SK-N-SH treated with all-trans-retinoic acid at 6 μM for 48 hours (cell line): ENCODE data around the gene KDM4B.

Source experiments
- ATAC-seq: fragments of 200-7000 bp; cut with Tn5 transposase; 3 replicates; pipeline ENCODE4 v1.9.1; 2020; ENCODE audit warnings: mild to moderate bottlenecking, moderate library complexity
- ARNTL ChIP-seq: fragments of 450-650 bp; formaldehyde crosslinking; IDR thresholded peaks from 2 replicates; pipeline ENCODE4 v1.5.0; 2020; ENCODE audit warnings: low read depth, mild to moderate bottlenecking, moderate library complexity, borderline replicate concordance
- CSDC2 ChIP-seq: fragments of 250-450 bp; sonication (Bioruptor Pico); IDR thresholded peaks from 2 replicates; pipeline ENCODE4 v1.5.0; 2020; ENCODE audit warnings: mild to moderate bottlenecking, moderate library complexity
- CSRNP3 ChIP-seq: fragments of 250-450 bp; sonication (Bioruptor Pico); IDR thresholded peaks from 2 replicates; pipeline ENCODE4 v1.5.1; 2021; ENCODE audit warnings: mild to moderate bottlenecking, moderate library complexity
- ESRRG ChIP-seq: fragments of 250-450 bp; sonication (Bioruptor Pico); IDR thresholded peaks from 2 replicates; pipeline ENCODE4 v1.6.1; 2021; ENCODE audit warnings: mild to moderate bottlenecking
- ISL1 ChIP-seq: fragments of 250-450 bp; sonication (Bioruptor Pico); IDR thresholded peaks from 2 replicates; pipeline ENCODE4 v2.1.2; 2022; ENCODE audit warnings: mild to moderate bottlenecking, moderate library complexity
- OSR1 ChIP-seq: fragments of 250-450 bp; sonication (Bioruptor Pico); IDR thresholded peaks from 2 replicates; pipeline ENCODE4 v1.8.0; 2022; ENCODE audit warnings: moderate library complexity, mild to moderate bottlenecking, inconsistent platforms
- PATZ1 ChIP-seq: fragments of 250-450 bp; sonication (Bioruptor Pico); IDR thresholded peaks from 2 replicates; pipeline ENCODE4 v1.8.0; 2020; ENCODE audit warnings: mild to moderate bottlenecking, moderate library complexity, borderline replicate concordance
- POU6F1 ChIP-seq: fragments of 250-450 bp; sonication (Bioruptor Pico); IDR thresholded peaks from 2 replicates; pipeline ENCODE4 v1.8.0; 2021; ENCODE audit warnings: low read depth, mild to moderate bottlenecking, moderate library complexity, borderline replicate concordance
- RARB ChIP-seq: fragments of 250-450 bp; sonication (Bioruptor Pico); IDR thresholded peaks from 2 replicates; pipeline ENCODE4 v1.8.0; 2021; ENCODE audit warnings: mild to moderate bottlenecking, moderate library complexity
- SNAI2 ChIP-seq: fragments of 250-450 bp; sonication (Bioruptor Pico); IDR thresholded peaks from 2 replicates; pipeline ENCODE4 v1.5.0; 2020; ENCODE audit warnings: mild to moderate bottlenecking, moderate library complexity
- TOX ChIP-seq: fragments of 250-450 bp; sonication (Bioruptor Pico); IDR thresholded peaks from 2 replicates; pipeline ENCODE4 v1.8.0; 2021; ENCODE audit warnings: mild to moderate bottlenecking, moderate library complexity, borderline replicate concordance
- ZC3H10 ChIP-seq: fragments of 250-450 bp; sonication (Bioruptor Pico); IDR thresholded peaks from 2 replicates; pipeline ENCODE4 v1.5.1; 2021; ENCODE audit warnings: mild to moderate bottlenecking, moderate library complexity
- ZFP3 ChIP-seq: fragments of 250-450 bp; sonication (Bioruptor Pico); IDR thresholded peaks from 2 replicates; pipeline ENCODE4 v1.5.0; 2020; ENCODE audit warnings: mild to moderate bottlenecking, moderate library complexity
- ZFP30 ChIP-seq: fragments of 450-650 bp; formaldehyde crosslinking; IDR thresholded peaks from 2 replicates; pipeline ENCODE4 v1.5.0; 2022; ENCODE audit warnings: mild to moderate bottlenecking, moderate library complexity
- ZNF565 ChIP-seq: fragments of 450-650 bp; formaldehyde crosslinking; conservative IDR thresholded peaks from 2 replicates; pipeline ENCODE4 v1.5.0; 2020; ENCODE audit warnings: low read depth, mild to moderate bottlenecking, moderate library complexity
- ZNF70 ChIP-seq: fragments of 450-650 bp; formaldehyde crosslinking; IDR thresholded peaks from 2 replicates; pipeline ENCODE4 v1.5.0; 2020; ENCODE audit warnings: mild to moderate bottlenecking, moderate library complexity
- ZNF8 ChIP-seq: fragments of 450-650 bp; formaldehyde crosslinking; IDR thresholded peaks from 2 replicates; pipeline ENCODE4 v1.5.0; 2020; ENCODE audit warnings: mild to moderate bottlenecking, moderate library complexity
- TF ChIP-seq, protein P1 (sequence below): fragments of 250-450 bp; sonication (Bioruptor Pico); IDR thresholded peaks from 2 replicates; pipeline ENCODE4 v1.5.0; 2020; ENCODE audit warnings: mild to moderate bottlenecking, moderate library complexity
- TF ChIP-seq, protein P2 (sequence below): fragments of 250-450 bp; sonication (Bioruptor Pico); IDR thresholded peaks from 2 replicates; pipeline ENCODE4 v1.5.1; 2020; ENCODE audit warnings: low read depth, mild to moderate bottlenecking, moderate library complexity

KDM4B gene

DNA sequence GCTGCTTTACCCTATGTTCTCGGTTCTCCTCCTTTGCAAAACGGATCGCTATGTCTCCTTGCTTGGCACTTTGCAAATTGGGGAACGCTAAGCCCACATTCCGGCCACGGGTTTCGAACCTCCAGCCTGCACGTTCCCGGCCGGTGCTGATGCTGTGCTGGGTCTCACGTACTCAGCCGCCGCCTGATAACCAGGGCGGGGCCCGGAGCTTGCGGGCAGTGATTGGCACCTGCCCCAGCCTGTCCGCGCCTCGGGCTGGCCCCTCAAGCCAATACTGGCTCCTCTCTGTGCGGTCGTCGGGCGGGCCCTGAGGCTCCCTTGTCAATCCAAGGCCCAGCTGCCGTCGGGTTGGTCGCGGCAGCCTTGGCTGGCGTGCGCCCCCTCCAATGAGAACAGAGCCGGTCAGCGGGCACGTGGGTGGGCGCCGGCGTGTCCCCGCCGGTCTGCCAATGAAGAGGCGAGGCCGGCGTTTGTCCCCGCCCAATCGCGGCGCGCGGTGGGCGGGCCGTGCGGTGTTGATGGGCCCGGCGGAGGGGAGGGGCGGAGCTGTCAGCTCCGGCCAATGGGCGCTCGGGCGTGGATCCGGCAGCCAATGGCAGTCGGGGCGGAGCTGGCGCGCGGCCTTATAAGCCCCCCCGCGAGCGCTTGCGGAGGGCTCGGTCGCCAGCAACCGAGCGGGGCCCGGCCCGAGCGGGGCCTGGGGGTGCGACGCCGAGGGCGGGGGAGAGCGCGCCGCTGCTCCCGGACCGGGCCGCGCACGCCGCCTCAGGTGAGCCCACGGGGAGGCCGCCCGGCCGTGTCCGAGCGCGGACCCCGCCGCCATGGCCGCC lies at the start of gene KDM4B:
Gene KDM4B (plus strand): TSS at position 652 of the 830 bp plus-strand sequence. CDS start 63,778 bp downstream, outside the sequence.
- no peak for TF ChIP-seq ZNF565
- TF ChIP-seq, protein P1, sequence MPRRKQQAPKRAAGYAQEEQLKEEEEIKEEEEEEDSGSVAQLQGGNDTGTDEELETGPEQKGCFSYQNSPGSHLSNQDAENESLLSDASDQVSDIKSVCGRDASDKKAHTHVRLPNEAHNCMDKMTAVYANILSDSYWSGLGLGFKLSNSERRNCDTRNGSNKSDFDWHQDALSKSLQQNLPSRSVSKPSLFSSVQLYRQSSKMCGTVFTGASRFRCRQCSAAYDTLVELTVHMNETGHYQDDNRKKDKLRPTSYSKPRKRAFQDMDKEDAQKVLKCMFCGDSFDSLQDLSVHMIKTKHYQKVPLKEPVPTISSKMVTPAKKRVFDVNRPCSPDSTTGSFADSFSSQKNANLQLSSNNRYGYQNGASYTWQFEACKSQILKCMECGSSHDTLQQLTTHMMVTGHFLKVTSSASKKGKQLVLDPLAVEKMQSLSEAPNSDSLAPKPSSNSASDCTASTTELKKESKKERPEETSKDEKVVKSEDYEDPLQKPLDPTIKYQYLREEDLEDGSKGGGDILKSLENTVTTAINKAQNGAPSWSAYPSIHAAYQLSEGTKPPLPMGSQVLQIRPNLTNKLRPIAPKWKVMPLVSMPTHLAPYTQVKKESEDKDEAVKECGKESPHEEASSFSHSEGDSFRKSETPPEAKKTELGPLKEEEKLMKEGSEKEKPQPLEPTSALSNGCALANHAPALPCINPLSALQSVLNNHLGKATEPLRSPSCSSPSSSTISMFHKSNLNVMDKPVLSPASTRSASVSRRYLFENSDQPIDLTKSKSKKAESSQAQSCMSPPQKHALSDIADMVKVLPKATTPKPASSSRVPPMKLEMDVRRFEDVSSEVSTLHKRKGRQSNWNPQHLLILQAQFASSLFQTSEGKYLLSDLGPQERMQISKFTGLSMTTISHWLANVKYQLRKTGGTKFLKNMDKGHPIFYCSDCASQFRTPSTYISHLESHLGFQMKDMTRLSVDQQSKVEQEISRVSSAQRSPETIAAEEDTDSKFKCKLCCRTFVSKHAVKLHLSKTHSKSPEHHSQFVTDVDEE (CRISPR knock-in tag): peak; percentile 83; the same call in 1 of the 2 replicates
- TF ChIP-seq, all 23 proteins: peak for 1

GRCh38 chr19:4922530-4923275 lies 46.2 kb upstream of the KDM4B start:
- no peak for ATAC-seq
- no peak for TF ChIP-seq TOX (CRISPR knock-in tag)
- TF ChIP-seq ESRRG (CRISPR knock-in tag): no peak
- TF ChIP-seq, protein P1 (CRISPR knock-in tag): no peak
- no peak for TF ChIP-seq ARNTL (CRISPR knock-in tag)
- TF ChIP-seq SNAI2 (CRISPR knock-in tag): no peak
- no peak for TF ChIP-seq ZC3H10 (CRISPR knock-in tag)
- TF ChIP-seq CSDC2 (CRISPR knock-in tag): no peak

More for the DNA sequence above, at the start of gene KDM4B:
- peak; percentile 96 for ATAC-seq

GRCh38 chr19:4923276-4923747 lies 45.6 kb upstream of the KDM4B start:
- TF ChIP-seq OSR1 (no peak), POU6F1 (no peak), RARB (CRISPR knock-in tag) (no peak), ZNF70 (CRISPR knock-in tag) (no peak), ZFP30 (CRISPR knock-in tag) (no peak), CSDC2 (CRISPR knock-in tag) (no peak), TOX (CRISPR knock-in tag) (no peak), ZFP3 (CRISPR knock-in tag) (no peak), CSRNP3 (no peak), ISL1 (CRISPR knock-in tag) (no peak), ZNF565 (no peak), ZNF8 (CRISPR knock-in tag) (no peak), PATZ1 (CRISPR knock-in tag) (no peak)
- TF ChIP-seq, protein P2, sequence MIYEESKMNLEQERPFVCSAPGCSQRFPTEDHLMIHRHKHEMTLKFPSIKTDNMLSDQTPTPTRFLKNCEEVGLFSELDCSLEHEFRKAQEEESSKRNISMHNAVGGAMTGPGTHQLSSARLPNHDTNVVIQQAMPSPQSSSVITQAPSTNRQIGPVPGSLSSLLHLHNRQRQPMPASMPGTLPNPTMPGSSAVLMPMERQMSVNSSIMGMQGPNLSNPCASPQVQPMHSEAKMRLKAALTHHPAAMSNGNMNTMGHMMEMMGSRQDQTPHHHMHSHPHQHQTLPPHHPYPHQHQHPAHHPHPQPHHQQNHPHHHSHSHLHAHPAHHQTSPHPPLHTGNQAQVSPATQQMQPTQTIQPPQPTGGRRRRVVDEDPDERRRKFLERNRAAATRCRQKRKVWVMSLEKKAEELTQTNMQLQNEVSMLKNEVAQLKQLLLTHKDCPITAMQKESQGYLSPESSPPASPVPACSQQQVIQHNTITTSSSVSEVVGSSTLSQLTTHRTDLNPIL (CRISPR knock-in tag): no peak
- TF ChIP-seq, all 23 proteins: peak for 0
- no peak for ATAC-seq
